Measurements from ENCODE around the gene UBE2E3.
"Not testable (repeated sequence)": the region's sequence is repeated elsewhere in the genome, so short reads cannot be mapped to it uniquely, and the experiment has no call there.

Gene UBE2E3

GRCh38 chr2:180980106-180980942, at the start of gene UBE2E3:
TSS of gene UBE2E3 (plus strand) at chr2:180980605. CDS start at chr2:180982043, 1,438 bp downstream.
- Mint-ChIP-seq H3K27ac (peak within 1 kb of the TSS; percentile 95), H3K9me3 (no peaks in the 10 kb centered on the region), H3K36me3 (ENCODE audit: low read depth) (peaks cover 22% of the 10 kb centered on the region), H3K4me1 (ENCODE audit: low read depth) (peaks cover 28% of the 10 kb centered on the region), H3K27me3 (peaks cover 6% of the 10 kb centered on the region), H3K4me3 (peak within 1 kb of the TSS; percentile 96)
- intact Hi-C loops (cut with micrococcal nuclease), result loop anchor here (5.0 to 10.0 kb wide), 2 partner anchors 482 to 914 kb away; partner anchors contain the start of gene ITPRID2

GRCh38 chr2:180931841-180932240, 48.6 kb upstream of the UBE2E3 start:
- H3K9me3 Mint-ChIP-seq, result no peaks in the 10 kb centered on the region
- H3K27ac Mint-ChIP-seq, result no peak overlapping the region
- no peaks in the 10 kb centered on the region for H3K36me3 Mint-ChIP-seq (ENCODE audit: low read depth)
- no peak overlapping the region for H3K4me3 Mint-ChIP-seq
- H3K4me1 Mint-ChIP-seq (ENCODE audit: low read depth), result no peaks in the 10 kb centered on the region
- H3K27me3 Mint-ChIP-seq, result no peaks in the 10 kb centered on the region
- intact Hi-C loops (cut with micrococcal nuclease), result no loop called here

- peaks cover 6% of the 10 kb centered on the region for H3K9me3 Mint-ChIP-seq
- intact Hi-C loops (cut with micrococcal nuclease), result no loop called here
Measured at GRCh38 chr2:180933332-180933731, 47.1 kb upstream of the UBE2E3 start.

DNA sequence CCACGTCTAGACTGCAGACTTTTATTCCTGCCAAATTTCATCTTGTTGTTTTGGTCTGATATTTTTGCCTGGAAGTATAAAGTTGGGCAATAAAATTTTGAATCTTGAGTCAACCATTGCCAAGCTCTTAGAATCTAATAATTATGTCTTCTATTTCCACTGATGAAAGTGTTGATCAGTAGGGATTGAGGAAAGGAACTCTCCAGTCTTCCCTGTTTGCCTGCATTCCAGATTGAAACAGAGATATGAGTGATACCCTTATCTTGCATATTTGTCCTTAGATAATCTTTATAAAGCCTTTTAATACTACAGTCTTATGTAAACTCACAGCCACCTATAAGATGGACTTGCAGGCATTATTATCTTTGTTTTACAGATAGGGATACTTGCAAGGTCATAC, 45.5 kb upstream of the UBE2E3 start:
- H3K4me3 Mint-ChIP-seq, result no peak overlapping the region
- intact Hi-C loops (cut with micrococcal nuclease), result no loop called here
- H3K36me3 Mint-ChIP-seq (ENCODE audit: low read depth), result no peaks in the 10 kb centered on the region
- H3K27ac Mint-ChIP-seq, result no peak overlapping the region
- H3K27me3 Mint-ChIP-seq, result no peaks in the 10 kb centered on the region
- peaks cover 6% of the 10 kb centered on the region for H3K9me3 Mint-ChIP-seq
- no peaks in the 10 kb centered on the region for H3K4me1 Mint-ChIP-seq (ENCODE audit: low read depth)

More at GRCh38 chr2:180933332-180933731, 47.1 kb upstream of the UBE2E3 start:
- Mint-ChIP-seq H3K27ac (no peak overlapping the region), H3K27me3 (no peaks in the 10 kb centered on the region), H3K4me3 (no peak overlapping the region), H3K36me3 (ENCODE audit: low read depth) (no peaks in the 10 kb centered on the region), H3K4me1 (ENCODE audit: low read depth) (no peaks in the 10 kb centered on the region)

DNA sequence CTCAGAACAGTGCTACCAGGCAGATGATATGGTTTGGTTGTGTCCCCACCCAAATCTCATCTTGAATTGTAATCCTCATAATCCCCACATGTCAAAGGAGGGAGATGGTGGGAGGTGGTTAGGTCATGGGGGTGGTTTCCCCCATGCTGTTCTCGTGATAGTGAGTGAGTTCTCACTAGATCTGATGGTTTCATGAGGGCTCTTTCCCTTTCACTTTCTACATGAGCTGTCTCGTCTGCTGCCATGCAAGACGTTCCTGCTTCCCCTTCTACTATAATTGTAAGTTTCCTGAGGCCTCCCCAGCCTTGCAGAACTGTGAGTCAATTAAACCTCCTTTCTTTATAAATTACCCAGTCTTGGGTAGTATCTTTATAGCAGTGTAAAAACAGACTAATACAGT, 42.9 kb upstream of the UBE2E3 start:
- not testable (repeated sequence) for H3K4me3 Mint-ChIP-seq, H3K27ac Mint-ChIP-seq

DNA sequence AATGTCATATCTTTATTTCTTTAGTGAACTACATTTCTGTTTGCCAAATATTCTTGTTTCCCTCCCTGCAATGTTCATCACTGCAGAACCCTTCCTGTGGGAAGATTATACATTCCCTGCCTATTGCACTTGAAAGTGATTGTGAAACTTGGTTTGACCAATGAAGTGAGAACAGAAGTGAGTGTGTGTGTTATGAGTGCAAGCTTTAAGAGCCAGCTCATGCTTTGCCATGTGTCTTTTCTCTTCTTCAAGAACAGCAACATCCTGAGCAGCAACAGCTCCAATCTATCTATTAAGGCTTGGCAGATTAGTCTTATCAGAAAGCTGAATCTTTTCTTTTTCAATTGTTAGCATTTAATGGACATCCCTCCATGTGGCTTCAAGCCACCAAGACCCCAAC, 42.0 kb upstream of the UBE2E3 start:
- Mint-ChIP-seq H3K4me3 (no peak overlapping the region), H3K27me3 (no peaks in the 10 kb centered on the region), H3K27ac (no peak overlapping the region), H3K4me1 (ENCODE audit: low read depth) (no peaks in the 10 kb centered on the region), H3K36me3 (ENCODE audit: low read depth) (no peaks in the 10 kb centered on the region), H3K9me3 (peaks cover 6% of the 10 kb centered on the region)
- intact Hi-C loops (cut with micrococcal nuclease), result no loop called here

More for the DNA sequence above, 42.9 kb upstream of the UBE2E3 start:
- H3K9me3 Mint-ChIP-seq; H3K27me3 Mint-ChIP-seq; H3K4me1 Mint-ChIP-seq (ENCODE audit: low read depth); H3K36me3 Mint-ChIP-seq (ENCODE audit: low read depth); intact Hi-C loops (cut with micrococcal nuclease): not testable (repeated sequence)

GRCh38 chr2:180943275-180943674, 37.1 kb upstream of the UBE2E3 start:
- Mint-ChIP-seq H3K27ac (no peak overlapping the region), H3K36me3 (ENCODE audit: low read depth) (no peaks in the 10 kb centered on the region), H3K27me3 (no peaks in the 10 kb centered on the region), H3K9me3 (no peaks in the 10 kb centered on the region), H3K4me1 (ENCODE audit: low read depth) (no peaks in the 10 kb centered on the region), H3K4me3 (no peak overlapping the region)
- intact Hi-C loops (cut with micrococcal nuclease), result no loop called here

DNA sequence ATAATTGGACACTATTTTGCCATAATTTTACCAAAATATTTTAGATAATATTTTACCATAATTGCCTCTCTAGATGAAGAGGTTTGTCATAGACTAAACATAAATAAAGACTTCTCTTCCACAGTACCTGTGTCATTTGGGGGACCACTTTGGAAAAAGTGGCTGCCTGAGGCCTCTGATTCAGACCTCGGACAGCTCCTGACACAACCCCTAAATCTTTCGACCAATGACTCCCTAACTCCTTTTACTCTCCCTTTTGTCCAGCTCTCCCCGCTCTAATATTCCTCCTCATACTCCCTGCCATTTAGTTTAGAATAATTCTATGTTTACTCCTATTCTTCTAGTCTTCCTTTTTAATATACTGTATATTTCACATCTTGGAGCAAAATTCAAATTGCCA, 36.0 kb upstream of the UBE2E3 start:
- Mint-ChIP-seq H3K27me3 (no peaks in the 10 kb centered on the region), H3K9me3 (no peaks in the 10 kb centered on the region), H3K4me3 (no peak overlapping the region), H3K4me1 (ENCODE audit: low read depth) (no peaks in the 10 kb centered on the region), H3K36me3 (ENCODE audit: low read depth) (no peaks in the 10 kb centered on the region), H3K27ac (no peak overlapping the region)
- intact Hi-C loops (cut with micrococcal nuclease), result no loop called here

DNA sequence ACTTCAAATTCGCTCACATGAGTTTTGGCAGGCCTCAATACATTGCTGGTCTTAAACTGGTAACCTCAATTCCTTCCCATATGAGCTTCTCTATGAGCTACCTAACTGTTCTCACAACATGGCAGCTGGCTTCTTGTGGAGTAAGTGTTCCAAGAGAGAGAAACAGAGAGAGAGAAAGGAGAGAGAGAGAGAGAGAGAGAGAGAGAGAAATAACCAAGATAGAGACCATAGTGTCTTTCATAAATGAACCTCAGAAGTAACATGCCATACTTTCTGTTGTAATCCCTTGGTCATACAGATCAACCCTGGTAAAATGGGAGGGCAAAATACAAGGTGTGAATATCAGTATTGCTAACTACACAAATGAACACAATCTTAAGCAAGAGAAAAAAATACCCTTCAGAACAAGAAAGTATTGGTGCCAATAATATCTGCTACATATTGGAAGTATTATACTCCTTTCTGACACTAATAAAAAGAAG, 33.2 kb upstream of the UBE2E3 start:
- Mint-ChIP-seq H3K4me3 (no peak overlapping the region), H3K27me3 (no peaks in the 10 kb centered on the region), H3K27ac (no peak overlapping the region), H3K9me3 (no peaks in the 10 kb centered on the region), H3K4me1 (ENCODE audit: low read depth) (no peaks in the 10 kb centered on the region), H3K36me3 (ENCODE audit: low read depth) (no peaks in the 10 kb centered on the region)
- intact Hi-C loops (cut with micrococcal nuclease), result no loop called here

- no peaks in the 10 kb centered on the region for H3K27me3 Mint-ChIP-seq
- no peaks in the 10 kb centered on the region for H3K36me3 Mint-ChIP-seq (ENCODE audit: low read depth)
- no peaks in the 10 kb centered on the region for H3K9me3 Mint-ChIP-seq
- H3K4me1 Mint-ChIP-seq (ENCODE audit: low read depth), result no peaks in the 10 kb centered on the region
- intact Hi-C loops (cut with micrococcal nuclease), result no loop called here
- H3K4me3 Mint-ChIP-seq, result no peak overlapping the region
- H3K27ac Mint-ChIP-seq, result no peak overlapping the region
Measured at GRCh38 chr2:180949896-180950295, 30.5 kb upstream of the UBE2E3 start.

- no peaks in the 10 kb centered on the region for H3K36me3 Mint-ChIP-seq (ENCODE audit: low read depth)
- H3K27me3 Mint-ChIP-seq, result no peaks in the 10 kb centered on the region
- intact Hi-C loops (cut with micrococcal nuclease), result no loop called here
- H3K27ac Mint-ChIP-seq, result no peak overlapping the region
- no peaks in the 10 kb centered on the region for H3K4me1 Mint-ChIP-seq (ENCODE audit: low read depth)
- H3K9me3 Mint-ChIP-seq, result no peaks in the 10 kb centered on the region
- H3K4me3 Mint-ChIP-seq, result no peak overlapping the region
Measured at GRCh38 chr2:180952082-180952481, 28.3 kb upstream of the UBE2E3 start.

GRCh38 chr2:180952731-180953336, 27.6 kb upstream of the UBE2E3 start:
- Mint-ChIP-seq H3K36me3 (ENCODE audit: low read depth) (no peaks in the 10 kb centered on the region), H3K4me1 (ENCODE audit: low read depth) (no peaks in the 10 kb centered on the region), H3K27ac (no peak overlapping the region), H3K27me3 (no peaks in the 10 kb centered on the region), H3K9me3 (no peaks in the 10 kb centered on the region), H3K4me3 (no peak overlapping the region)
- intact Hi-C loops (cut with micrococcal nuclease), result no loop called here

DNA sequence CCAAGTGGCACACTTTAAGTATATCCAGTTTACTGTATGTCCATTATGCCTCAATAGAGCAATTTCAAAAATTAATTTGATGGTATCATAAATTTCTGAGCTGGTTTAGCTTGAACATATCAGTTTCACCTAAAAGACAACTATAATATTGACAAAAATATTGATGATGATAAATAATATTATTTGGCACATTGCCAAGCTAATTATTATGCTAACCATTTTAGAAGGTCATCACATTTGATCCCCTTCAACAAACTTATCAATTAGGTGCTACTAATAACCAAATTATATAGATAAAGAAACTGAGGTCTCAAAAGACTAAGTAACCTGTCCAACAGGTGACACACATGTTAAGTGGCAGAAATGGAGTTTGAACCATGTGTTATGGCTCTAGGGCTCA, 26.9 kb upstream of the UBE2E3 start:
- no peaks in the 10 kb centered on the region for H3K27me3 Mint-ChIP-seq
- no peak overlapping the region for H3K4me3 Mint-ChIP-seq
- intact Hi-C loops (cut with micrococcal nuclease), result no loop called here
- no peaks in the 10 kb centered on the region for H3K9me3 Mint-ChIP-seq
- no peaks in the 10 kb centered on the region for H3K36me3 Mint-ChIP-seq (ENCODE audit: low read depth)
- H3K4me1 Mint-ChIP-seq (ENCODE audit: low read depth), result no peaks in the 10 kb centered on the region
- H3K27ac Mint-ChIP-seq, result no peak overlapping the region

DNA sequence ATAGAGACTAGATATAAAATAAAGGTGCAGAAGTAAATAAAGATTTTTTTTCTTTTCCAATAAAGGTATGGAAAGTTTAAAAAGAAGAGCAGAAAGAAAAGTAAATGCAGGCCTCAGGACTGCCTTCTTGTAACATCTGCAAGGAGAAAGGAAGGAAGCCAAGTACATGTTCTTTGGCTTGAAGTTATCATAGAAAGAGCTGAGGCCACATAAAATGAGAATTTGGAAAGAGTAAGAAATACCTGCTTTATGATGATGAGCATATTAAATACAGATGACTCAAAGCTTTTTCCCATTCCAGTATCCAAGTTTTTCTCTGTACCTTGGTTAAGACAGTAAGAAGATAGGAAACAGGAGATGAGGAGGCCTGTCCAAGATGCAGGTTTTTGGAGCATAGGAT, 25.3 kb upstream of the UBE2E3 start:
- Mint-ChIP-seq H3K27me3 (no peaks in the 10 kb centered on the region), H3K9me3 (no peaks in the 10 kb centered on the region), H3K36me3 (ENCODE audit: low read depth) (no peaks in the 10 kb centered on the region), H3K4me3 (no peak overlapping the region), H3K4me1 (ENCODE audit: low read depth) (no peaks in the 10 kb centered on the region), H3K27ac (no peak overlapping the region)
- intact Hi-C loops (cut with micrococcal nuclease), result no loop called here

All from dendritic cell treated with granulocyte-macrophage colony-stimulating factor and Interleukin-4, amounts not matched to agents 40 ng/mL and 50 ng/mL, for 4 days (primary cell).